Colonic mucosa (tissue), 4 donors: ENCODE results near the gene PLBD1. TPM values are rescaled to one million over a fixed set of nuclear protein-coding genes. Genes with fewer than 3 reads are reported as not detected.

ENCODE experiments used
- DNase-seq: peaks from one replicate; pipeline ENCODE4 v3.0.0-alpha.2; 2020
- H3K27ac ChIP-seq: fragments of 200-600 bp; one replicate; pipeline ENCODE4 v1.8.0; 2021
- H3K27me3 ChIP-seq: fragments of 200-600 bp; one replicate; pipeline ENCODE4 v1.8.0; 2021
- H3K36me3 ChIP-seq: fragments of 200-600 bp; one replicate; pipeline ENCODE4 v1.8.0; 2021
- H3K4me1 ChIP-seq: fragments of 200-600 bp; one replicate; pipeline ENCODE4 v1.8.0; 2021; ENCODE audit warnings: mild to moderate bottlenecking
- H3K4me3 ChIP-seq: fragments of 200-600 bp; one replicate; pipeline ENCODE4 v1.8.0; 2021
- H3K9ac ChIP-seq, 2 donors: one replicate each; pipeline ENCODE4 v1.7.0; 2013; ENCODE audit warnings: control low read depth in 2 of 2, low read depth in 2 of 2, low read length in 2 of 2
- H3K9me3 ChIP-seq: fragments of 200-600 bp; one replicate; pipeline ENCODE4 v1.8.0; 2021
- intact Hi-C: fragments of 100-400 bp; cut with DNase I; formaldehyde crosslinking; loops from one replicate; pipeline ENCODE4 v1.14.1; 2022
- total RNA-seq, 2 donors: library from RNA; stranded (reverse); fragmentation: NEBNext Ultra II Directional in 1 of 2; extraction: Animal tissue kit (Norgen Biotek cat#: 25700) in 1 of 2; gene quantifications; one replicate each; pipeline ENCODE4 v1.2.1, GENCODE V29; 2021
- TF ChIP-seq, protein P1 (sequence below): fragments of 200-600 bp; IDR thresholded peaks from one replicate; pipeline ENCODE4 v1.8.0; 2022; ENCODE audit warnings: antibody characterized with exemption, mild to moderate bottlenecking
- donor health status: healthy.
- donor health status: DM: no; HTN: no; CAD: no.
- donor health status: DM: no; HTN: no; CAD: no.

Gene PLBD1
- total RNA-seq, 2 donors from 2014 or later: 85.0 to 91.7 TPM

DNA sequence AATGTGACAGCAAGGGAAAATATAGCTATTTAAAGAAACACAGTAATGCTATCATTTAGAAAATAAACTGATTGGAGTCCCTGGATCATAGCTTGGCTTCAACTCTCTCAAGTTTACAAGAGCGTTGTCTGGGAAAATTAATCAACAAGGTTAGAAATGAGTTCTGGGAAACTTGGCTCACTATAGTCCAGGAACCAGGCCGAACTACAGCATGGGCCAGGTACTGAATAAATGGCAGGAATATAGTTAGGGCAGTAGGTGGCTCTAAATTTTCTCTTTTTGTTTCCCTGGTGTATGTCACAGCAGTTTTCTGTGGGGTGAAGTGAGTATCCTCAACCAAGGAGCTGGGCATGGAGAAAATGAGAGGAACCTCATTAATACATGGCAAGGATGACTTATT, 72.4 kb downstream of the PLBD1 start:
- no peaks in the 10 kb centered on the region for H3K36me3 ChIP-seq

DNA sequence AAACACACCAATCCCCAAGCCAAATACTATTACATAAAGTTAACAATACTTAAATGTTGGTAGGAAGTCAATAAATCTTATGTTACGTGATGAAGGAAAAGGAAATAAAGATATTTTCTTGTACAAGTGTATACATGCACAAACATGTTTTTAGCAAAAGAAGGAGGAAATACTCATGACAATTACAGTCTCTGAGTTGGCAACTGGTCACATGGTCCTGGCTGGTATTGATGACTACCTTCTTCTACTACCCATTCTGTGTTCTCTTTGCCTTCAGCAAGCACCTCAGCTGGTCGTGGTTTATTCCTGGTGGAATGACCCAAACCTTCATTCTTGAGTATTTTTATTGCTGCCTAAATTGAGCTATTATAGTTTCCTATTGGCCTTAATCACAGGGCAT, 84.8 kb downstream of the PLBD1 start:
- no peak for DNase-seq
- TF ChIP-seq, protein P1, sequence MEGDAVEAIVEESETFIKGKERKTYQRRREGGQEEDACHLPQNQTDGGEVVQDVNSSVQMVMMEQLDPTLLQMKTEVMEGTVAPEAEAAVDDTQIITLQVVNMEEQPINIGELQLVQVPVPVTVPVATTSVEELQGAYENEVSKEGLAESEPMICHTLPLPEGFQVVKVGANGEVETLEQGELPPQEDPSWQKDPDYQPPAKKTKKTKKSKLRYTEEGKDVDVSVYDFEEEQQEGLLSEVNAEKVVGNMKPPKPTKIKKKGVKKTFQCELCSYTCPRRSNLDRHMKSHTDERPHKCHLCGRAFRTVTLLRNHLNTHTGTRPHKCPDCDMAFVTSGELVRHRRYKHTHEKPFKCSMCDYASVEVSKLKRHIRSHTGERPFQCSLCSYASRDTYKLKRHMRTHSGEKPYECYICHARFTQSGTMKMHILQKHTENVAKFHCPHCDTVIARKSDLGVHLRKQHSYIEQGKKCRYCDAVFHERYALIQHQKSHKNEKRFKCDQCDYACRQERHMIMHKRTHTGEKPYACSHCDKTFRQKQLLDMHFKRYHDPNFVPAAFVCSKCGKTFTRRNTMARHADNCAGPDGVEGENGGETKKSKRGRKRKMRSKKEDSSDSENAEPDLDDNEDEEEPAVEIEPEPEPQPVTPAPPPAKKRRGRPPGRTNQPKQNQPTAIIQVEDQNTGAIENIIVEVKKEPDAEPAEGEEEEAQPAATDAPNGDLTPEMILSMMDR: no peak
- Histone ChIP-seq H3K9ac (no peak overlapping the region), H3K4me3 (no peak overlapping the region), H3K36me3 (peaks cover 10% of the 10 kb centered on the region), H3K4me1 (no peaks in the 10 kb centered on the region), H3K9me3 (no peaks in the 10 kb centered on the region), H3K27me3 (no peaks in the 10 kb centered on the region), H3K27ac (no peak overlapping the region)
- intact Hi-C loops: no loop called here

More for the DNA sequence above, 72.4 kb downstream of the PLBD1 start:
- Histone ChIP-seq H3K27me3 (no peaks in the 10 kb centered on the region), H3K4me3 (no peak overlapping the region), H3K9me3 (no peaks in the 10 kb centered on the region), H3K27ac (no peak overlapping the region), H3K9ac (no peak overlapping the region), H3K4me1 (no peaks in the 10 kb centered on the region)
- TF ChIP-seq, protein P1: no peak
- intact Hi-C loops: no loop called here
- no peak for DNase-seq

- intact Hi-C loops: no loop called here
- no peak overlapping the region for H3K27ac ChIP-seq
- no peak overlapping the region for H3K9ac ChIP-seq
- H3K36me3 ChIP-seq: peaks cover 10% of the 10 kb centered on the region
- H3K27me3 ChIP-seq: no peaks in the 10 kb centered on the region
- DNase-seq: no peak
- H3K4me1 ChIP-seq: no peaks in the 10 kb centered on the region
- TF ChIP-seq, protein P1: no peak
- H3K9me3 ChIP-seq: no peaks in the 10 kb centered on the region
- no peak overlapping the region for H3K4me3 ChIP-seq
Measured at GRCh38 chr12:14482361-14482760, 85.3 kb downstream of the PLBD1 start.

DNA sequence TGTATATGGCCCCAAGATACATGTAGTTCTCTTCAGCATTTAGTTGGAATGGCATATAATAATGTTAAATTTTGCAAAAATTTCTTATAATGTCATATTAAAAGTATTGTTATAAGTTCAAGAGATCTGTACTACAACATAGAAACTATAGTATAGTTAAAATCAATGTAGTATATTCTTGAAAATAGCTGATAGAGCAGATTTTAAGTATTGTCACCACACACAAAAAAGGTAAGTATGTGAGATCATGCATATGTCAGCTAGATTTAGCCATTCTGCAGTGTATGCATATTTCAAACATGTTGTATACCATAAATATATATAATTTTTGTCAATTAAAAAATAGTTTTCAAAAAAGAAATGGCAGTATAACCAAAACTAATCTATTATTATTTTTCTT, 86.5 kb downstream of the PLBD1 start:
- Histone ChIP-seq H3K9ac (no peak overlapping the region), H3K4me3 (no peak overlapping the region), H3K27ac (no peak overlapping the region), H3K27me3 (no peaks in the 10 kb centered on the region), H3K36me3 (peaks cover 10% of the 10 kb centered on the region), H3K9me3 (no peaks in the 10 kb centered on the region), H3K4me1 (no peaks in the 10 kb centered on the region)
- no peak for DNase-seq
- intact Hi-C loops: no loop called here
- TF ChIP-seq, protein P1: no peak

DNA sequence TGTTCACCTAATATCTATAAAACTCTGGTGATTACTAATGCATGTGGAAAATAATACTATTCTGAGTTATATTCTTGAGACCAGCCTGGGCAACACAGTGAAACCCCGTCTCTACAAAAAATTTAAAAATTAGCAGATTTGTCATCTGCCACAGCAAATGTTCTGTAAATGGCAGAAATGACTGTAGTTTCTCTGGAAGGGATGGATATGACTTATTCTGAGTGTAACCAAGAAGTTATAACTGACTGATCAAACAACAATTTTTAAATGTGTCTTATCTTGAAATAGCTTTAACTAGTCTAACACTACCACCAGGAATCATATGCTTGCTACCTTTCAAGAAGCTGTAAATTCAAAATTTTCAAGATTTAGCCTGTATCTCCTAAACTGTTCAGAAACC, 88.7 kb downstream of the PLBD1 start:
- TF ChIP-seq, protein P1: no peak
- no peak overlapping the region for H3K9ac ChIP-seq
- no peak for DNase-seq
- H3K4me3 ChIP-seq: no peak overlapping the region
- H3K27ac ChIP-seq: no peak overlapping the region
- no peaks in the 10 kb centered on the region for H3K4me1 ChIP-seq
- no peaks in the 10 kb centered on the region for H3K9me3 ChIP-seq
- intact Hi-C loops: no loop called here
- no peaks in the 10 kb centered on the region for H3K27me3 ChIP-seq
- H3K36me3 ChIP-seq: peaks cover 7% of the 10 kb centered on the region
